Sigmoid colon (tissue), 7 donors: Measurements from ENCODE around the gene GTF3A. TPM values are rescaled to one million over a fixed set of nuclear protein-coding genes. Genes with fewer than 3 reads are reported as not detected.

ENCODE experiments used
- DNase-seq: peaks from one replicate; pipeline ENCODE4 v3.0.0-alpha.2; 2019
- H3K27ac ChIP-seq, 4 donors: fragments of 200-600 bp; sonication (generic); one replicate each; pipeline ENCODE4 v1.5.1; 2016 to 2019; ENCODE audit warnings: mild to moderate bottlenecking in 1 of 4
- H3K27me3 ChIP-seq, 3 donors: fragments of 200-600 bp; sonication (generic); one replicate each; pipeline ENCODE4 v1.5.1; 2019; ENCODE audit warnings: mild to moderate bottlenecking in 1 of 3
- H3K36me3 ChIP-seq, 4 donors: fragments of 200-600 bp; sonication (generic); one replicate each; pipeline ENCODE4 v1.5.1; 2016 to 2019
- H3K4me1 ChIP-seq, 4 donors: fragments of 200-600 bp; sonication (generic); one replicate each; pipeline ENCODE4 v1.5.1; 2017 to 2019
- H3K4me3 ChIP-seq, 4 donors: fragments of 200-600 bp; sonication (generic); one replicate each; pipeline ENCODE4 v1.5.1; 2017 to 2019; ENCODE audit warnings: mild to moderate bottlenecking in 2 of 4, moderate library complexity in 1 of 4
- H3K9me3 ChIP-seq, 4 donors: fragments of 200-600 bp in 3 of 4; sonication (generic) in 3 of 4; one replicate each; pipeline versions ENCODE4 v1.5.1 to v1.6.1; 2013 to 2019
- EP300 ChIP-seq, 4 donors: sonication (generic); formaldehyde crosslinking; IDR thresholded peaks; one replicate each; pipeline ENCODE4 v1.6.1; 2017; ENCODE audit warnings: antibody characterized with exemption in 4 of 4
- POLR2A ChIP-seq, 2 donors: fragments of 450-650 bp; IDR thresholded peaks; one replicate each; pipeline ENCODE4 v1.6.1; 2016; ENCODE audit warnings: antibody characterized with exemption in 2 of 2, mild to moderate bottlenecking in 2 of 2, moderate library complexity in 2 of 2
- POLR2AphosphoS5 ChIP-seq, 4 donors: sonication (generic); formaldehyde crosslinking; IDR thresholded peaks; one replicate each; pipeline ENCODE4 v1.6.1; 2017; ENCODE audit warnings: antibody characterized with exemption in 4 of 4
- WGBS, 2 donors: extraction: QIAGEN DNeasy Blood & Tissue Kit; methylation state at CpG; one replicate each; pipeline ENCODE4 v1.1.7; 2013; 5-methylcytosine and 5-hydroxymethylcytosine counted together
- intact Hi-C: fragments of 100-400 bp; cut with DNase I; formaldehyde crosslinking; loops from one replicate; pipeline ENCODE4 v1.15.1; 2023
- polyA plus RNA-seq, 3 donors: library from polyadenylated mRNA; stranded (reverse); fragments of 200-250 nt; gene quantifications; one replicate each; pipeline ENCODE4 v1.2.3, GENCODE V29; 2013
- small RNA-seq, 3 donors: library from RNA; depleted of rRNA; stranded (forward); fragments of <200 nt; gene quantifications; one replicate each; pipeline ENCODE3, GENCODE V24; 2016
- total RNA-seq, 4 donors: library from RNA; depleted of rRNA; stranded (reverse); fragments of >200 nt; gene quantifications; one replicate each; pipeline ENCODE4 v1.1.0, GENCODE V29; 2016
- TF ChIP-seq, protein P1 (sequence below), 4 experiments: fragments of 450-650 bp in 3 of 4; fragments of 200-600 bp in 1 of 4; IDR thresholded peaks; one replicate each; pipeline ENCODE4 v1.5.1; 2016 to 2019; ENCODE audit warnings: antibody characterized with exemption in 4 of 4, mild to moderate bottlenecking in 3 of 4, moderate library complexity in 2 of 4
- donor health status: healthy with polysubstance abuse.
- donor health status: Bipolar disorder and iron deficiency.
- donor health status: healthy.

The GTF3A gene
- total and polyA plus RNA-seq, 7 donors = 76.3 to 172 (median 135) TPM

DNA sequence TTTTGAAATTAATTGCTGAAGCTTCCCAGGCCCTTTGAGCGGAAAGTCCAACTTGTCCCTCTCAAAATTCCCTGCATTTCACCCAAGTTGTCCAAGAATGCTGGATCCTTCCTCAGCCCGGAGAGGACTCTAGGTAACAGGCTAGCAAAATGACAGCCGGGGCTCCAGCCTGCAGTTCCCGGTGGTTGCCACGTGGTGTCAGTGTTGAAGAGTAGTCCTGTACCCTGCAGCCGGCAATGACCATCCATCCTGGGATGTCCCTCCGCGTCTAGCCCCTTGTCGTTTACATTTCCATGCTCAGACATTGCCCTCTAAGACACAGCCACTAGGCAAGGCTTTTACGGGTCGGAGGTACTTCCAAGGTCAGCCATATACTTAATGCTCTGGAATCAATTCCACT lies 57.3 kb downstream of the GTF3A start:
- DNase-seq = no peak
- intact Hi-C loops = no loop called here
- no peaks in the 10 kb centered on the region for H3K4me1 ChIP-seq
- peaks cover 0 to 2% (median 0%) of the 10 kb centered on the region in 4 donors for H3K9me3 ChIP-seq
- WGBS, 2 donors = 37 to 50% methylated on average over 11 of the region's 11 CpGs
- no peaks in the 10 kb centered on the region for H3K36me3 ChIP-seq
- no peak overlapping the region for H3K4me3 ChIP-seq
- H3K27me3 ChIP-seq = no peaks in the 10 kb centered on the region
- H3K27ac ChIP-seq = no peak overlapping the region
- TF ChIP-seq, protein P1, sequence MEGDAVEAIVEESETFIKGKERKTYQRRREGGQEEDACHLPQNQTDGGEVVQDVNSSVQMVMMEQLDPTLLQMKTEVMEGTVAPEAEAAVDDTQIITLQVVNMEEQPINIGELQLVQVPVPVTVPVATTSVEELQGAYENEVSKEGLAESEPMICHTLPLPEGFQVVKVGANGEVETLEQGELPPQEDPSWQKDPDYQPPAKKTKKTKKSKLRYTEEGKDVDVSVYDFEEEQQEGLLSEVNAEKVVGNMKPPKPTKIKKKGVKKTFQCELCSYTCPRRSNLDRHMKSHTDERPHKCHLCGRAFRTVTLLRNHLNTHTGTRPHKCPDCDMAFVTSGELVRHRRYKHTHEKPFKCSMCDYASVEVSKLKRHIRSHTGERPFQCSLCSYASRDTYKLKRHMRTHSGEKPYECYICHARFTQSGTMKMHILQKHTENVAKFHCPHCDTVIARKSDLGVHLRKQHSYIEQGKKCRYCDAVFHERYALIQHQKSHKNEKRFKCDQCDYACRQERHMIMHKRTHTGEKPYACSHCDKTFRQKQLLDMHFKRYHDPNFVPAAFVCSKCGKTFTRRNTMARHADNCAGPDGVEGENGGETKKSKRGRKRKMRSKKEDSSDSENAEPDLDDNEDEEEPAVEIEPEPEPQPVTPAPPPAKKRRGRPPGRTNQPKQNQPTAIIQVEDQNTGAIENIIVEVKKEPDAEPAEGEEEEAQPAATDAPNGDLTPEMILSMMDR (IDR thresholded peaks at IDR 0.05) = peak in 2 of 4 experiments; percentile 12 to 31
- no peak for TF ChIP-seq POLR2A (IDR thresholded peaks at IDR 0.05)

DNA sequence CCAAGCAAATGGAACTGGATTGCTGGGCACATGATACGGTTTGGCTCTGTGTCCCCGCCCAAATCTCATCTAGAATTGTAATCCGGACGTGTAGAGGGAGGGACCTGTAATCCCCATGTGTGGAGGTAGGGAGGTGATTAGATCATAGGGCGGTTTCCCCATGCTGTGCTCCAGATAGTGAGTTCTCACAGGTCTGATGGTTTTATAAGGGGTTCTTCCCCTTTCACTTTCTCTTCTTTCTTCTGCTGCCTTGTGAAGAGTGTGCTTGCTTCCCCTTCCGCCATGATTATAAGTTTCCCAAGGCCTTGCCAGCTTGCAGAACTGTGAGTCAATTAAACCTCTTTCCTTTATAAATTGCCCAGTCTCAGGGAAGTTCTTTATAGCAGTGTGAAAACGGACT lies 58.6 kb downstream of the GTF3A start:
- Histone ChIP-seq H3K36me3 (no peaks in the 10 kb centered on the region), H3K4me1 (peaks cover 0 to 7% (median 0%) of the 10 kb centered on the region in 4 donors), H3K9me3 (peaks cover 0 to 2% (median 0%) of the 10 kb centered on the region in 4 donors), H3K27ac (no peak overlapping the region), H3K27me3 (no peaks in the 10 kb centered on the region), H3K4me3 (no peak overlapping the region)
- intact Hi-C loops = no loop called here
- WGBS, 2 donors = 44 to 62% methylated on average over 7 of the region's 7 CpGs
- DNase-seq = no peak
- no peak for TF ChIP-seq POLR2AphosphoS5 (IDR thresholded peaks at IDR 0.05)
- TF ChIP-seq, protein P1 (IDR thresholded peaks at IDR 0.05) = no peak
- TF ChIP-seq EP300 (IDR thresholded peaks at IDR 0.05) = no peak
- no peak for TF ChIP-seq POLR2A (IDR thresholded peaks at IDR 0.05)

DNA sequence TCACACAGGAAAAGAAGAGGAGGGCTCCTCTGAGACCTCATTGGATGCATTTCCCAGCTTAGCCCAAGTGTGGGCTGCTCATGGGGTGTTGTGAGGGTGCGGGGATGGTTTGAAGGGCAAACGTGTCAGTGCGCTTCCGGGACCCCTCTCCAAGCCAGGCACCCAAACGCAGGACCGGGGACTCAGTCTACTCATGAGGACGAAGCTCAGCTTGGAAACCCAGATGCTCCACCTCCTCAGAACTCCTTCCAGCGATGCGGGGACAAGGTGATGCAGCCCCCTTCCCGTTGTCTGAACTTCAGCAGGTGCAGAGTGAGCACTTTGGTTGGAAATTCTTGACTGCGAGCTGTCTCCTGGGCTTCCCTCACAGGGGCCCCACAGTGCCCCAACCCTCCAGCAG lies 59.0 kb downstream of the GTF3A start:
- Histone ChIP-seq H3K4me3 (no peak overlapping the region), H3K36me3 (no peaks in the 10 kb centered on the region), H3K27me3 (no peaks in the 10 kb centered on the region), H3K4me1 (peaks cover 0 to 10% (median under 1%) of the 10 kb centered on the region in 4 donors), H3K9me3 (peaks cover 0 to 2% (median 0%) of the 10 kb centered on the region in 4 donors), H3K27ac (no peak overlapping the region)
- WGBS, 2 donors = 95 to 97% methylated on average over 11 of the region's 11 CpGs
- DNase-seq = no peak
- TF ChIP-seq, protein P1 (IDR thresholded peaks at IDR 0.05) = no peak
- TF ChIP-seq EP300 (IDR thresholded peaks at IDR 0.05) (no peak), POLR2A (IDR thresholded peaks at IDR 0.05) (no peak), POLR2AphosphoS5 (IDR thresholded peaks at IDR 0.05) (no peak)
- intact Hi-C loops = no loop called here

Small RNA genes within 50 kb of the gene (small RNA-seq; reads per million reads assigned to genes)
- gene RNY1P1 = 0 reads per million in 3 donors

Other genes starting within 250 kb of the GTF3A start
- 1,000 to 10,000 TPM in 3 of 4 donors, 100 to 1,000 TPM in 1; 708 to 2,145 (median 1,875) TPM for gene RPL21, start 173.1 kb upstream of the GTF3A start, total RNA-seq
- 1,000 to 10,000 TPM; 1,833 to 2,533 (median 1,930) TPM for gene RPL21, start 173.1 kb upstream of the GTF3A start, polyA plus RNA-seq
- gene RASL11A, start 153.8 kb upstream of the GTF3A start, total RNA-seq = 100 to 1,000 TPM in 1 of 4 donors, 10 to 100 TPM in 3; 14.1 to 123 (median 18.4) TPM
- gene RASL11A, start 153.8 kb upstream of the GTF3A start, polyA plus RNA-seq = 10 to 100 TPM; 33.0 to 51.6 (median 43.1) TPM
- gene MTIF3, start 25.9 kb downstream of the GTF3A start, total RNA-seq = 100 to 1,000 TPM in 1 of 4 donors, 10 to 100 TPM in 3; 64.3 to 102 (median 74.4) TPM
- gene MTIF3, start 25.9 kb downstream of the GTF3A start, polyA plus RNA-seq = 100 to 1,000 TPM in 1 of 3 donors, 10 to 100 TPM in 2; 72.9 to 125 (median 86.5) TPM
- gene LNX2, start 195.9 kb downstream of the GTF3A start, total RNA-seq = 10 to 100 TPM in 3 of 4 donors, 1 to 10 TPM in 1; 7.7 to 13.9 (median 10.6) TPM
- gene LNX2, start 195.9 kb downstream of the GTF3A start, polyA plus RNA-seq = 10 to 100 TPM in 2 of 3 donors, 1 to 10 TPM in 1; 9.4 to 22.2 (median 13.2) TPM
- gene POLR1D, start 197.3 kb downstream of the GTF3A start, total RNA-seq = 100 to 1,000 TPM; 130 to 224 (median 174) TPM
- 100 to 1,000 TPM; 126 to 134 (median 134) TPM for gene POLR1D, start 197.3 kb downstream of the GTF3A start, polyA plus RNA-seq